ENCODE results near the gene CEP295NL. TPM values are rescaled to one million over a fixed set of nuclear protein-coding genes. Genes with fewer than 3 reads are reported as not detected.
"Not testable (repeated sequence)": the region's sequence is repeated elsewhere in the genome, so short reads cannot be mapped to it uniquely, and the experiment has no call there.

The CEP295NL gene
- total RNA-seq, 4 donors from 2014 or later = 1.8 to 3.0 (median 2.5) TPM

- 70 to 89% methylated on average over 2 to 7 of the region's 7 CpGs for WGBS, 2 donors (ENCODE audit: low coverage in 1 of 2)
- no peaks in the 10 kb centered on the region for H3K36me3 ChIP-seq
- DNase-seq = no peak
Measured at GRCh38 chr17:78905541-78905940, 2.5 kb upstream of the CEP295NL start.

GRCh38 chr17:78905116-78905515 lies 2.1 kb upstream of the CEP295NL start:
- no peak for TF ChIP-seq EP300 (IDR thresholded peaks at IDR 0.05; ENCODE audit: low read depth)
- TF ChIP-seq POLR2AphosphoS5 (IDR thresholded peaks at IDR 0.05) = no peak
- TF ChIP-seq POLR2A (IDR thresholded peaks at IDR 0.05) = no peak
- no peak for TF ChIP-seq CTCF (IDR thresholded peaks at IDR 0.05)
- DNase-seq = no peak
- H3K36me3 ChIP-seq = no peaks in the 10 kb centered on the region
- no peaks in the 10 kb centered on the region for H3K27me3 ChIP-seq
- H3K4me1 ChIP-seq = peaks cover 10 to 28% (median 13%) of the 10 kb centered on the region in 4 donors
- intact Hi-C loops (cut with DNase I; ENCODE audit: low total_unique reads) (no loop called here), in situ Hi-C loops (cut with MboI; ENCODE audit: low pct_ligation_motif_present in 1 of 4, low pct_unique_long_range_greater_than_20kb in 1 of 4, low sequenced_read_pairs in 3 of 4) (no loop called here)
- H3K27ac ChIP-seq = no peak overlapping the region
- no peaks in the 10 kb centered on the region for H3K9me3 ChIP-seq
- H3K4me3 ChIP-seq = no peak overlapping the region
- WGBS, 2 donors (ENCODE audit: low coverage in 1 of 2) = 80 to 85% methylated on average over 5 to 6 of the region's 6 CpGs

More at GRCh38 chr17:78905541-78905940, 2.5 kb upstream of the CEP295NL start:
- Histone ChIP-seq H3K27ac (no peak overlapping the region), H3K27me3 (no peaks in the 10 kb centered on the region), H3K4me1 (peaks cover 10 to 31% (median 13%) of the 10 kb centered on the region in 4 donors), H3K4me3 (no peak overlapping the region), H3K9me3 (no peaks in the 10 kb centered on the region)
- TF ChIP-seq POLR2A (IDR thresholded peaks at IDR 0.05) (no peak), CTCF (IDR thresholded peaks at IDR 0.05) (no peak)
- in situ Hi-C loops (cut with MboI; ENCODE audit: low pct_ligation_motif_present in 1 of 4, low pct_unique_long_range_greater_than_20kb in 1 of 4, low sequenced_read_pairs in 3 of 4) = no loop called here
- intact Hi-C loops (cut with DNase I; ENCODE audit: low total_unique reads) = no loop called here

- Histone ChIP-seq H3K27me3 (no peaks in the 10 kb centered on the region), H3K36me3 (no peaks in the 10 kb centered on the region), H3K4me3 (no peak overlapping the region), H3K4me1 (peaks cover 10 to 32% (median 11%) of the 10 kb centered on the region in 4 donors), H3K9me3 (no peaks in the 10 kb centered on the region), H3K27ac (no peak overlapping the region)
- in situ Hi-C loops (cut with MboI; ENCODE audit: low pct_ligation_motif_present in 1 of 4, low pct_unique_long_range_greater_than_20kb in 1 of 4, low sequenced_read_pairs in 3 of 4) (no loop called here), intact Hi-C loops (cut with DNase I; ENCODE audit: low total_unique reads) (no loop called here)
- no peak for TF ChIP-seq POLR2AphosphoS5 (IDR thresholded peaks at IDR 0.05)
- no peak for TF ChIP-seq EP300 (IDR thresholded peaks at IDR 0.05; ENCODE audit: low read depth)
- no peak for TF ChIP-seq CTCF (IDR thresholded peaks at IDR 0.05)
- TF ChIP-seq POLR2A (IDR thresholded peaks at IDR 0.05) = no peak
- WGBS, 2 donors (ENCODE audit: low coverage in 1 of 2) = 77% methylated on average over 9 of the region's 9 CpGs; no CpG with 5 or more reads in 1 of the 2 donors
- DNase-seq = no peak
Measured at GRCh38 chr17:78904371-78904770, 1.4 kb upstream of the CEP295NL start.

- H3K4me3 ChIP-seq; in situ Hi-C loops (cut with MboI; ENCODE audit: low pct_ligation_motif_present in 1 of 4, low pct_unique_long_range_greater_than_20kb in 1 of 4, low sequenced_read_pairs in 3 of 4); H3K27ac ChIP-seq; H3K9me3 ChIP-seq; H3K36me3 ChIP-seq; H3K27me3 ChIP-seq; intact Hi-C loops (cut with DNase I; ENCODE audit: low total_unique reads); DNase-seq: not testable (repeated sequence)
- peaks cover 10 to 34% (median 12%) of the 10 kb centered on the region in 4 donors for H3K4me1 ChIP-seq
- WGBS, 2 donors (ENCODE audit: low coverage in 1 of 2) = 90% methylated on average over 8 of the region's 8 CpGs; no CpG with 5 or more reads in 1 of the 2 donors
Measured at GRCh38 chr17:78902231-78902630, 770 bp downstream of the CEP295NL start.

- no peak for DNase-seq
- H3K4me3 ChIP-seq = no peak overlapping the region
- H3K27me3 ChIP-seq = no peaks in the 10 kb centered on the region
- H3K27ac ChIP-seq = no peak overlapping the region
- intact Hi-C loops (cut with DNase I; ENCODE audit: low total_unique reads) (no loop called here), in situ Hi-C loops (cut with MboI; ENCODE audit: low pct_ligation_motif_present in 1 of 4, low pct_unique_long_range_greater_than_20kb in 1 of 4, low sequenced_read_pairs in 3 of 4) (no loop called here)
- no peak for TF ChIP-seq POLR2A (IDR thresholded peaks at IDR 0.05)
- no peak for TF ChIP-seq POLR2AphosphoS5 (IDR thresholded peaks at IDR 0.05)
- TF ChIP-seq CTCF (IDR thresholded peaks at IDR 0.05) = no peak
- no peak for TF ChIP-seq EP300 (IDR thresholded peaks at IDR 0.05; ENCODE audit: low read depth)
- peaks cover 10 to 39% (median 16%) of the 10 kb centered on the region in 4 donors for H3K4me1 ChIP-seq
- no peaks in the 10 kb centered on the region for H3K36me3 ChIP-seq
- 96 to 100% methylated on average over 1 to 10 of the region's 10 CpGs for whole genome bisulfite sequencing, 2 donors (ENCODE audit: low coverage in 1 of 2)
- no peaks in the 10 kb centered on the region for H3K9me3 ChIP-seq
Measured at GRCh38 chr17:78901806-78902205, 1.2 kb downstream of the CEP295NL start.
